Stimulated activated CD8-positive, alpha-beta memory T cell treated with anti-CD3 and anti-CD28 coated beads, Interleukin-15, amount 100 ng/mL, for 1 hour (primary cell): ENCODE data around the gene FADS6.

ENCODE experiments used
- DNase-seq: peaks from one replicate; pipeline ENCODE4 v3.0.0-alpha.2; 2020; ENCODE audit warnings: low read depth

Gene FADS6

DNA sequence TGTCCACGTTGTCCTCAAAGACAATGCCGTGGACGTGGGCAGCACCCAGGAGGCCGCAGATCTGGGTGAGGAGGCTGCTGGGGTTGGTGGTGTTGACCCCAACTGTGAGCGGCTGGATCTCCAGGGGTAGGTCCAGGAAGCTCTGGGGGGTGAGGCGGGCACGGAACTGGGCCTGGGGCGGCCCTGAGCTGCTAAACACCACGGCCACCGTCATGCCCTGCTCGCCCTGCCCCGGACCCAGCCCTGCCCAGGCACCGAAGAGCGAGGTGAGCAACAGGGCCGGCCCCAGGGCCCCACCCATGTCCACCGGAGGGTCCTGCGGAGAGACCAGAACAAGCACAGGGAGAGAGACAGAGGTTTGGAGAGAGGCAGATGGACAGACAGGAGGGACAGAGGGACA is 38.6 kb downstream of the FADS6 start:
- DNase-seq = no peak

GRCh38 chr17:74853669-74854068 is 39.8 kb downstream of the FADS6 start:
- no peak for DNase-seq

- no peak for DNase-seq
These were observed 40.4 kb downstream of the FADS6 start for GRCh38 chr17:74853048-74853397.

DNA sequence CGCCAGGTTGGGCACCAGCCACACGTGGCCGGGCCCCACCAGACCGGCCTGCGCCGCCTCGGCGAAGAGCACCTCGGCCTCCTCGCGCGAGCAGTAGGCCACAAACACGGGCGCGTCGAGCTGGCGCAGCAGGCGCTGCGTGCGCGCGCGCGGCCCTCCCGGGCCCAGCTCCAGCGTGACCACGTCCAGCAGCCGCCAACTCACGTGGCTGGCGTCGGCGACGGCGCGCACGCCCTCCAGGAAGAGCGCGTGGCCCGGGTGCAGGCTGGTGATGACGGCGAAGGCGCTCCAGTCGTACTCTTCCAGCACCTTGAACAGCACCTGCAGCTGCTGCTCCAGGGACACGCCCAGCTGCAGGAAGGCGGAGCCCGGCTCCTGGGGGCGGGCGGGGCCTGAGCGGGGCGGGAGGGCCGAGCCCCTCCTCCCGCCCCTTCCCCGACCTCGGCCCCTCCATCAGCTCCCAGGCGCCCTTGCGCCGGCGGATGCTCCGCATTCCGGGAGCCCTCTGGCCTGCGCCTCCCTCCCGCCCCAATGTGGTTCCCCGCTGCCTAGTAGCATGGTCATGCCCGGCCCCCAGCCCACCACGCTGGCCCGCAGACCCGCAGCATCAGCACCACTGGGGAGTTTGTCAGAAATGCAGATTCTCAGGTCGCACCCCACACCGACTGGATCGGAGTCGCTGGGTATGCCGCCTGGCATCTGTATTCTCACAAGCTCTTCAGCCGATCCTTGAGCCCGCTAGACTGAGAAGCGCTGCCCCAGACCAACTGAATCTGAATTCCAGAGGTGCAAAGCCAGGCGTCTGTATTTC is 41.0 kb downstream of the FADS6 start:
- DNase-seq = no peak

DNA sequence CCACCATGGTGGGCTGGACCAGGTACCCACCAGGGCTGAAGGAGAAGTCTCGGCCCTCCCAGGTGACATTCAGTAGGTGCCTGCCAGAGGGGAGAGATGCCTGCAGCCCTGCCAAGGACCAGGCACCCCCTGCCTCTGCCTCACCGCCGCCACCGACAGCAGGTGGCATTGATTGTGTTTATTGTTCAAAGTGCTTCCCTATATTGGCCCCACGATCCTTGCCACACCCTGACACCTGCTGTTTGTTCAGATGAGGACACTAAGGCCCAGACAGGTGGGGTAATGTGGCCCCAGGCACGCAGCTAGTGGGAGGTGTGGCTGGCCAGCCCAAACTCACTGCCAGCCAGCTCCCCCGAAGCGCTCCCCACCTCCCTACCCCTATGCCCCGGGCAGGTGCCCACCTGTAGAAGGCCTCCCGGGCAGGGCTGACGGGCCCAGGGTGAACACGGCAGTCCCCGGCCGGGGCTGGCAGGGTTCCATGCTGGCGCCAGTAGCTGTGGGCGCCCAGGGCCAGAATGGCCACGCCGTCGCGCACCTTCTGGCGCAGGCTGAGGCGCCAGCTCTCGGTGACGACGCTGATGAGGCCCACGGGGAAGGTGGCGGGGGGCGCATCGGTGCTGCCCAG is 41.7 kb downstream of the FADS6 start:
- no peak for DNase-seq

DNA sequence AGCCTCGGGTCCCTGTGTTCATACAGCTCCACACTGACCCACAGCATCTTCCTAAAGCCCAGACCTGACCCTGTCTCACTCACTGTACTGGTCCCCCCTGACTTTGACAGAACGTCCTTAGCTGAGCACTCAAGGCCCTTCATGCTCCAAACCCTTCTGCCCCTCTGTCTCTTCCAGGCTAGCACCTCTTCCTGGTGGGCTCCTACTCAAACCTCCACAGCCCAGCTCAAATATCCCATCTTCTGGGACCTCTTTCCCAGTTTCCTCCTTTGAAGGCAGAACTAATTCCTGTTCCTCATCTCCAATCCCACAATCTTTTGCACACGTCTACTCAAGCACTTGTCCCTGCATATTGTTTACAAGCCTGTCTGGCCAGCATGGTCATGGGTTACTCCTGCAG is 42.5 kb downstream of the FADS6 start:
- DNase-seq = no peak

GRCh38 chr17:74850310-74850709 is 43.1 kb downstream of the FADS6 start:
- DNase-seq = no peak

- no peak for DNase-seq
These were observed 44.6 kb downstream of the FADS6 start for GRCh38 chr17:74848656-74849399.

GRCh38 chr17:74846621-74847020 is 46.8 kb downstream of the FADS6 start:
- DNase-seq = no peak

- DNase-seq = no peak
These were observed 50.1 kb downstream of the FADS6 start for GRCh38 chr17:74843352-74843627.

- no peak for DNase-seq
These were observed 50.7 kb downstream of the FADS6 start for GRCh38 chr17:74842599-74843351.

GRCh38 chr17:74842146-74842598 is 51.3 kb downstream of the FADS6 start:
- DNase-seq = no peak

GRCh38 chr17:74840989-74841666 is 52.3 kb downstream of the FADS6 start:
- DNase-seq = no peak

- no peak for DNase-seq
These were observed 53.2 kb downstream of the FADS6 start for GRCh38 chr17:74839990-74840852.

GRCh38 chr17:74838274-74838673 is 55.2 kb downstream of the FADS6 start:
- DNase-seq = no peak

DNA sequence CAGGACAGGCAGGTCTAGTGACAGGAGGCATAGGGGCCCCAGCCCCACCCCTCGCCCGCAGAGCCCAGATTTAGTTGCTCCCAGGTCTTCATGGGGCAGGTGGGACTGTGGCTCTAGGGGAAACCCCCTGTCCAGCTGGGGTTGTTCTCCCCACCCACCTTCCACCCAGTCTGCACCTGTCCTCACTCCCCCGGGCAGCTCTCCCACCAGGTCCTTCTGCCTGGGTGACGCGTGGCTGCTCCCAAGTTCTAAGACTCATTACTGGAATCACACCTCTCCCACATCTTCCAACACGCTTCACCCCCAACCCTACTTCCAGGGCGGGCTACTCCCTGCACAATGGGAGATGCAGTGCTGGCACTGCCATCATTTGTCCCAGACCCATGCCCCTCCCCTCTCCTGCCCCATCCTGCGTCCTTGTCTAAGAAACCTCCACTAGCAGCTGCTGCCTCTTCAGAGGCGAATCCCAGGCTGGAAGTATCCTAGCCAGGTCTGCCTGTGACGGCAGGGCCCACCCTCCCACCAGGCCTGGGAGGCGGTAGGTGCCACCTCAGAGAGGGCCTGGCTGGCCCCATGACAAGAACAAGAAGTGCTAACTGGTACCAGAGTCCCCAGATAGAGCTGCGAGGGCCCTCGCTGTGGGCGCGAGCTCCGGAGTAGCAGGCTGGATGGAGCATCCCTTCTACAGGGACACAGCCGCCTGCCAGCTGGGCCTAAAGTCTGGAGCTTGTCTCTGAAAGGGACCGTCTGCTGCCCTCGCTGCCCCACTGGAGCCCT is 56.6 kb downstream of the FADS6 start:
- DNase-seq = no peak

DNA sequence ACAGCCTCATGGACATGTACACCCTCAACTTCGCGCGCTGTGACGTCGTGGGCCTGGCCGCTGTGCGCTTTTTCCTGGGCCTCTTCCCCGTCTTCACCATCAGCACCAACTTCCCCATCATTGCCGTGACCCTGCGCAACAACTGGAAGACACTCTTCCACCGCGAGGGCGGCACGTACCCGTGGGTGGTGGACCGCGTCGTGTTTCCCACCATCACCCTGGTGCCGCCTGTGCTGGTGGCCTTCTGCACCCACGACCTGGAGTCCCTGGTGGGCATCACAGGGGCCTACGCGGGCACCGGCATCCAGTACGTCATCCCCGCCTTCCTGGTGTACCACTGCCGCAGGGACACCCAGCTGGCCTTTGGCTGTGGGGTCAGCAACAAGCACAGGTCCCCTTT is 57.2 kb downstream of the FADS6 start:
- no peak for DNase-seq

DNA sequence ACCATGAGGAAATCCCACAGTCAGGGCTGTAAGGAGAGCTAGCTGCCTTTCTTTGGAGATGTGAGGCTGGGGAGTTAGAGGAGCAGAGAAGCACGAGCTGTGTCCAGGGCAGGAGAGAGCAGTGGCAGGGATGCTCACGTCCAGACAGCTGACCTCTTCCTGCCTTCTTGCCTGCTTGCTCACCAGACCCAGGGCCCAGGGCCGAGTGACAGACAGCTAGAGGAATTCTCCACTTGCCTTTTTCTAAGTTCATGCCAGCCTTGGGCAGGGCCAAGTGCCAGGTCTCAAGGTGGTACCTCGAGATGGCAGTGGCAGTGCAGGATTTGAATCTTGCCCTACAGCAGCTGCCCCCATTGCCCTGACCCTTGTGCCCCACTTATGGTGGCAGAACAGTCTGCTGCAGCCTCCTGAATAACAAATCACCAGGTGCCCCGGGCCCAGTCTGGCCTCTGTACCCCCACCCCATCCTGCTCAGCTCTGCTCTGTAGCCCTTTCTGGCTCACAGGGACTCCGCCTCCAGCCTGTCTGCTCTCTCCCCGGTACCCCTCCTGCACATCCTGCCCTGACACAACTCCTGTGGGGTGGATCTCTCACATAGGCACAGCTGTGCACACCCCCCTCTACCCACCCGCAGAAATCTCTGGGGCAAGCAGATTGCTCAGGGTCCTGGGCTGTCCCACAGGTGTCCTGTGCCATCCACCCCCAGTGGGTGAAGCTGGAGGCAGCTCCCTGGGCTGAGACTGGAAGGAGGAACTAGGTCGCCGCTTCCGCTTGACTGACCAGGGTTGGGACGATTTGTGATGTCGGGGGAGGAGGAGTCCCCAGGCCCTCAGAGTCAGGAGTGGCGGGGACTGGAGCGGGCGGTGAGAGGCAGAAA is 59.7 kb downstream of the FADS6 start:
- no peak for DNase-seq

DNA sequence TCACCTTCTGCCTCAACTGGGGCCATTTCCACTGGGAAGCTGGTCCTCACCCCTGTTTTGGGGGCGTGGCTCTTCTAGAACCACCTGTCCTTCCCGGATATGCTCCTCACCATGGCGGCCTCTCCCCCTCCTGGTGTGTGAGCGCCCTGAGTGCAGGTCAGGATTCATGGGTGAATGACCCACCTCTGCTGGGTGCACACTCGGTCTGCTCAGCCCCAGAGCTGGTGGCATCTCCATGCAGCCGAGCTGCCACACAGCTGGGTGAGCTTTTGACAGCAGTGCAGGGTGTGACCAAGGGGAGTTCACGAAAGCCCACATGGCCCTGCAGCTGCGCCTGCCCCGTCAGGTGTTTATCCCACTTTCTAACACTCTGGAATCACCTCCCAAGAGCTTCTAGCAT is 61.0 kb downstream of the FADS6 start:
- no peak for DNase-seq
